Measurements from ENCODE around the gene WNT7B.

Gene WNT7B

DNA sequence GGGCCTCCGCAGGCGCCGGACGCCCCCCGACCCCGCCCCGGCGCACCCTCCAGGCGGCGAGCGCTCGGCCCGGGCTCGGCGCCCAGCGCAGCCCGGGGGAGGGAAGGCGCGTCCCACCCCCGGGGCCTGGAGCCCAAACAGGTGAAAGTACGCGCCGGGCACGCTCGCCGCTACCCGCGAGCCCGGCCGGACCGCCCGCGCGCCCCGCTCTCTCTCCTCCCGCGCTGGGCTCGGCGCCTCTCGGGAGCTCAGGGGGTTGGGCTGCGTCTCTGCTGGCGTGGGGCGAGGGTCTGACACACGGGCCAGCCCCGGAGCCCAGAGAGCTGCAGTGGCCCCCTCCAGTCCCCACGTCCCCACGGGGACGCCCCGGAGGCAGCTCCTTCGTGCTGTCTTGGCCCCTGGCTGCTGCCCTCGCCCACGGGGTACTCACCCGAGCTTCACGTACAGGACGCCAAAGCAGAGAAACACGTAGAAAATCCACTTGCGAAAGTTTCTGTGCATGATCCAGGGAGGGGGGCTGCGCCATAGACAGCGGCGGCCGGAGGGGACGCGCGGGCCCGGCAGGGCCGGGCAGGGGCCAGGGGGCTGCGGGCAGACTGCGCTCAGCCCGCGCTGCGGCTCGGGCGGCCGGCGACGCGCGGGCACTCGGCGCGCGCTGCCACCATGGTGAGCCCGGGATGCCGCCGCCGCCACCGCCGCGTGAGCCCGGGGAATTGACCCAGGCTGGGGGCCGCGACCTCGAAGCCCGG, 534 bp downstream of the WNT7B start:
- peak overlapping the region; percentile 38 for H3K4me3 ChIP-seq (ENCODE audit: control insufficient read depth, low read depth, low read length)
- DNase-seq (ENCODE audit: low read depth) = no peak

GRCh38 chr22:45975164-45976161, 1.5 kb downstream of the WNT7B start:
- DNase-seq (ENCODE audit: low read depth) = no peak
- no peak for TF ChIP-seq CTCF (IDR thresholded peaks at IDR 0.05; ENCODE audit: control insufficient read depth, insufficient read depth, low read depth, low read length, missing control alignments)
- no peak overlapping the region for H3K4me3 ChIP-seq (ENCODE audit: control insufficient read depth, low read depth, low read length)

More for the DNA sequence above, 534 bp downstream of the WNT7B start:
- TF ChIP-seq CTCF (IDR thresholded peaks at IDR 0.05; ENCODE audit: control insufficient read depth, insufficient read depth, low read depth, low read length, missing control alignments) = no peak

GRCh38 chr22:45974498-45974897, 2.5 kb downstream of the WNT7B start:
- no peak overlapping the region for H3K4me3 ChIP-seq (ENCODE audit: control insufficient read depth, low read depth, low read length)
- TF ChIP-seq CTCF (IDR thresholded peaks at IDR 0.05; ENCODE audit: control insufficient read depth, insufficient read depth, low read depth, low read length, missing control alignments) = no peak
- no peak for DNase-seq (ENCODE audit: low read depth)

- DNase-seq (ENCODE audit: low read depth) = no peak
- no peak for TF ChIP-seq CTCF (IDR thresholded peaks at IDR 0.05; ENCODE audit: control insufficient read depth, insufficient read depth, low read depth, low read length, missing control alignments)
- no peak overlapping the region for H3K4me3 ChIP-seq (ENCODE audit: control insufficient read depth, low read depth, low read length)
These were observed 4.1 kb downstream of the WNT7B start for GRCh38 chr22:45972889-45973253.

GRCh38 chr22:45972091-45972888, 4.7 kb downstream of the WNT7B start:
- no peak for TF ChIP-seq CTCF (IDR thresholded peaks at IDR 0.05; ENCODE audit: control insufficient read depth, insufficient read depth, low read depth, low read length, missing control alignments)
- no peak overlapping the region; the same call in 1 of the 2 replicates for H3K4me3 ChIP-seq (ENCODE audit: control insufficient read depth, low read depth, low read length)
- DNase-seq (ENCODE audit: low read depth) = no peak

DNA sequence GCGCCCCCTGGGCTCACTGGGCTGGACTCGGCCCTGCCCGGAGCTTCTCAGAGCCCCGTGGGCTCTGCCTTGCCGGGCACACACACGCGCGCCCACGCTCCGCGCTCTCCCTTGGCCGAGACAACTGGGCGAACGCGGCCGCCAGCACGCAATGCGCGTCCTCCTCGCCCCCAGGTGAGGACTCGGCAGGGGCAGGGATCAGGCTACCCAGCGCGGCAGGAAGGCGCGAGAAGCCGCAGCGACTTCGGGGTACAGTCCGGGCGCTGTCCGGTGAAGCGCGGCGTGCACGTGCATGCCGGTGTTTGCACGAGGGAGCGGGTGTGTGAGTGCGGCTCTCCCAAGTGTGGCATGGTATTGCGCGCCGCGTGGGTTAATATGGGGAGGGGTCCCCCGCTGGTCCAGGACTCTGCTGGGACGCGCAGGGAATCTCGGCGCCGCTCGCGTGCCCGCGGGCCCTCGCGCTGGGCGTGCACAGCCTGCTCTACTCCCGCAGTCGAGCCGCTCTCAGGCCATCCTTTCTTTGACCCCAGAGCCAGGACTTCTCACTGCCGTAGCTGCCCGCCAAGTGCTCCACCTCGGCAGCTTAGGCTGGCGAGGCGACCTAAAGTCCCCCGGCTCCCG, 5.4 kb downstream of the WNT7B start:
- no peak for TF ChIP-seq CTCF (IDR thresholded peaks at IDR 0.05; ENCODE audit: control insufficient read depth, insufficient read depth, low read depth, low read length, missing control alignments)
- no peak for DNase-seq (ENCODE audit: low read depth)
- peak overlapping the region; percentile 39 for H3K4me3 ChIP-seq (ENCODE audit: control insufficient read depth, low read depth, low read length)
